Measurements from ENCODE around the gene RANGAP1. TPM values are rescaled to one million over a fixed set of nuclear protein-coding genes. Genes with fewer than 3 reads are reported as not detected.

Gene RANGAP1
- 43.8 TPM for total RNA-seq
- long read RNA-seq, full-length matches to known transcripts = 47 of 96 reads
- long read RNA-seq, partial matches to known transcripts = 32 of 96 reads
- long read RNA-seq, other reads (novel, unspliced or antisense) = 17 of 96 reads

GRCh38 chr22:41285820-41286638 lies at the start of gene RANGAP1:
Gene RANGAP1 (minus strand): TSS chr22:41286187. CDS start chr22:41281044, 5,143 bp downstream.
- no peaks in the 10 kb centered on the region for H3K27me3 ChIP-seq (ENCODE audit: low read depth)
- TF ChIP-seq CTCF (IDR thresholded peaks at IDR 0.05) = peak; percentile 39
- ATAC-seq = peak; percentile 99 to 100
- peak; percentile 99 for DNase-seq
- peaks cover 34% of the 10 kb centered on the region for H3K36me3 ChIP-seq
- H3K4me3 ChIP-seq = peak within 1 kb of the TSS; percentile 100
- intact Hi-C loops (cut with DNase I) = no loop called here
- H3K27ac ChIP-seq = peak within 1 kb of the TSS; percentile 85
- no peaks in the 10 kb centered on the region for H3K9me3 ChIP-seq
- peaks cover 43% of the 10 kb centered on the region for H3K4me1 ChIP-seq

- no peak for ATAC-seq
These were observed 49.1 kb upstream of the RANGAP1 start for GRCh38 chr22:41334951-41335635.

GRCh38 chr22:41334215-41334614 lies 48.2 kb upstream of the RANGAP1 start:
- intact Hi-C loops (cut with DNase I) = no loop called here
- no peaks in the 10 kb centered on the region for H3K9me3 ChIP-seq
- no peaks in the 10 kb centered on the region for H3K4me1 ChIP-seq
- ATAC-seq (no peak), DNase-seq (no peak)
- H3K36me3 ChIP-seq = peaks cover 83% of the 10 kb centered on the region
- TF ChIP-seq CTCF (IDR thresholded peaks at IDR 0.05) = no peak
- no peak overlapping the region for H3K4me3 ChIP-seq
- no peak overlapping the region for H3K27ac ChIP-seq
- H3K27me3 ChIP-seq (ENCODE audit: low read depth) = no peaks in the 10 kb centered on the region

More at GRCh38 chr22:41334951-41335635, 49.1 kb upstream of the RANGAP1 start:
- TF ChIP-seq CTCF (IDR thresholded peaks at IDR 0.05) = no peak
- DNase-seq = no peak
- no peak overlapping the region for H3K27ac ChIP-seq
- no peaks in the 10 kb centered on the region for H3K4me1 ChIP-seq
- H3K36me3 ChIP-seq = peaks cover 83% of the 10 kb centered on the region
- no peak overlapping the region for H3K4me3 ChIP-seq
- H3K9me3 ChIP-seq = no peaks in the 10 kb centered on the region
- no peaks in the 10 kb centered on the region for H3K27me3 ChIP-seq (ENCODE audit: low read depth)
- intact Hi-C loops (cut with DNase I) = no loop called here

GRCh38 chr22:41333806-41334205 lies 47.8 kb upstream of the RANGAP1 start:
- H3K36me3 ChIP-seq = peaks cover 82% of the 10 kb centered on the region
- intact Hi-C loops (cut with DNase I) = no loop called here
- ATAC-seq = no peak

More at GRCh38 chr22:41333806-41334205, 47.8 kb upstream of the RANGAP1 start:
- Histone ChIP-seq H3K27ac (no peak overlapping the region), H3K4me3 (no peak overlapping the region), H3K4me1 (no peaks in the 10 kb centered on the region), H3K9me3 (no peaks in the 10 kb centered on the region), H3K27me3 (ENCODE audit: low read depth) (no peaks in the 10 kb centered on the region)
- no peak for TF ChIP-seq CTCF (IDR thresholded peaks at IDR 0.05)
- no peak for DNase-seq

Measured in lower lobe of right lung (tissue), 2 donors.